GM21576 (cell line): ENCODE data around the gene GMEB2.
A peak's percentile ranks its signal among the peaks of the same experiment; 100 is the strongest.
"Not testable (repeated sequence)": the region's sequence is repeated elsewhere in the genome, so short reads cannot be mapped to it uniquely, and the experiment has no call there.

ENCODE experiments used
- ATAC-seq: cut with Tn5 transposase; IDR thresholded peaks from one replicate; pipeline ENCODE4 v1.9.1; 2021; ENCODE audit warnings: mild to moderate bottlenecking, moderate library complexity; ENCODE audit not compliant: unreplicated experiment

Gene GMEB2

GRCh38 chr20:63561624-63562396, 65.1 kb downstream of the GMEB2 start:
- no peak for ATAC-seq

- no peak for ATAC-seq
Observed at GRCh38 chr20:63560856-63561609, 65.9 kb downstream of the GMEB2 start.

DNA sequence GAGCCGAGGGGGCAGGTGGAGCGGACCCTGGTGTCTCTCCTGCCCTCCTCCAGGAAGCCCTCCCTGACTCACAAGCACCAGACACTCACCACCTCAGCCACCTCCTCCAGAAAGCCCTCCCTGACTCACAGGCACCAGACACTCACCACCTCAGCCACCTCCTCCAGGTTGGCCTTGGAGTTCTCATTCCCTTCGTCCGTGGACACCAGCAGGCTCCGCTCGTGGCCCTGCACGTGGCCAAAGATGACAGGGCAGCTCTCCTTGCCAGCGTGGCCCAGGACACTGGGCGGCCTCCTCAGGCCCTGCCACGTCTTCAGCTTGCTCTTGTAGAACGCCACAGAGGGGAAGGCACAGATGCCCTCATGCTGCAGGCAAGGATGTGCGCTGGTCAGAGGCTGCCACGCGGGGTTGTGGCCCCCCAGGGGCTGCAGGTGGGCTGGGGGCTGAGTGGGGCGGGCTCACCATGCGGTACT, 66.5 kb downstream of the GMEB2 start:
- ATAC-seq, result no peak

- not testable (repeated sequence) for ATAC-seq
Observed at GRCh38 chr20:63559485-63560332, 67.2 kb downstream of the GMEB2 start.

- ATAC-seq, result no peak
Observed at GRCh38 chr20:63558804-63559484, 68.0 kb downstream of the GMEB2 start.

DNA sequence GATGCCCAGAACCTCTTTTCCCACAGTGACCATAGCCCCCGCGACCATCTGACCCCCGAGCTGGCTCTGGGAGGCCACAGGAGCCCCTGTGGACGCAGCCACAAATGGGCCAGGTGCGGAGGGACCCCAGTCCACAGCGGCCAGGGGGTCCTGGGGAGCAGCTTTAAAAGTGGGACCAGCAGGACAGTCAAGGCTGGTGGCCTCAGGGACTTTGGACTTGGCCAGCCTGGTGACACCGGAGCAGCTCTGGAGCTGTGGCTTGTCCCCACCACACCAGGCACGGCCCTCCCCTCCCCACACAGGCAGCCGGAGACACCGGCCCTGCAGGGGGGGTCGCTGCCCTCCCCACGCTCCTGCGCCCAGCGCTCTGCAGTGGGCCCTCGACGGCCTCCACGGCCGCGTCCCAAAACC, 69.4 kb downstream of the GMEB2 start:
- no peak for ATAC-seq

DNA sequence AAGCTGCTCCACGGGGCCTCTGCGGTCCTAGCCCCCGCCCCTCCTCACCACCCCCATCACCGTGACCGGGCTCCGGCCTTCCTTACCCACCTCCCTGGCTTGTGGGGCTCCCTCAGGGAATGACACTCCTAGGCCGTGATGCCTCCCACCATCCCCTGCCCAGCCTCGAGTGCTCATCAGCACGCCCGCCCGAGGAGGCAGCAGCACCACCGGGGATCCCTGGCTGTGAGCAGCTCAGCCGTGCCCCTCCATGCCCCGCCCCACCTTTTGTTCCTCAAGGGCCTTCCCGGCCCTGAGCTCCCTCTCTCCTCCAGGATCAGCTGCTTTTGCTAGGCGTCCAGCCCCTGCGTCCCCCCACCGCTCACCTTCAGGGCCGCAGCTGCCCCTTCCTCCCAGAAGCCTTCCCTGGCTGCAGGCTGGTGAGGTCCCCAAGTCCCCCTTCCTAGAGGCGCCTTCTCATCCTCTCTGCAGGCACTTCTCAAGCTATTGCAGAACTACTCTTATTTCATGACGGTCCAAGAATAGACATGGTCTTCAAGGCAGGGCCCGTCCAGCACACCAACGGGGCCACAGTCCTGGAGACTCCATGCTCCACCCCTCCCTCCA, 69.9 kb downstream of the GMEB2 start:
- ATAC-seq, result no peak

- ATAC-seq, result no peak
Observed at GRCh38 chr20:63555661-63556381, 71.1 kb downstream of the GMEB2 start.

- ATAC-seq, result no peak
Observed at GRCh38 chr20:63554361-63555278, 72.3 kb downstream of the GMEB2 start.

DNA sequence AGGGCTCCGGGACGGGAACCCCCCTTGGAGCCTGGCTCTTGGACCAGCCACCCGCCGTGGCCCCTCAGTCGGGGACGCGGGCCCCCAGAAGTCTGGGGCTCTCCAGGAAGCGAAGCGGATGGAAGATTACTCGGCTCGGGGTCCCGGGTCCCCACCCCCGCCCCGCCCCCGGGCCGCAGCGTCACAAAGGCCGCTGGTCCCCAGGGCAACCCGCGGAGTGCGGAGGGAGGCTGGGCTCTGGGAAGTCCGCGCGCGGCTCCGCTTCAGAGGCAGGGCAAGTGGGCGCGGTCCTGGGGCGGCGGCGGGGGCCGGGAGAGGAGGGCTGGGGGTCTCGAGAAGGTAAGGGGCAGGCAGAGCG, 73.0 kb downstream of the GMEB2 start, which contains the start of gene FNDC11:
Gene FNDC11, plus strand, starts transcription at position 227 of the 358 bp plus-strand sequence. CDS start 1,505 bp downstream, outside the sequence.
- ATAC-seq, result peak; percentile 28

DNA sequence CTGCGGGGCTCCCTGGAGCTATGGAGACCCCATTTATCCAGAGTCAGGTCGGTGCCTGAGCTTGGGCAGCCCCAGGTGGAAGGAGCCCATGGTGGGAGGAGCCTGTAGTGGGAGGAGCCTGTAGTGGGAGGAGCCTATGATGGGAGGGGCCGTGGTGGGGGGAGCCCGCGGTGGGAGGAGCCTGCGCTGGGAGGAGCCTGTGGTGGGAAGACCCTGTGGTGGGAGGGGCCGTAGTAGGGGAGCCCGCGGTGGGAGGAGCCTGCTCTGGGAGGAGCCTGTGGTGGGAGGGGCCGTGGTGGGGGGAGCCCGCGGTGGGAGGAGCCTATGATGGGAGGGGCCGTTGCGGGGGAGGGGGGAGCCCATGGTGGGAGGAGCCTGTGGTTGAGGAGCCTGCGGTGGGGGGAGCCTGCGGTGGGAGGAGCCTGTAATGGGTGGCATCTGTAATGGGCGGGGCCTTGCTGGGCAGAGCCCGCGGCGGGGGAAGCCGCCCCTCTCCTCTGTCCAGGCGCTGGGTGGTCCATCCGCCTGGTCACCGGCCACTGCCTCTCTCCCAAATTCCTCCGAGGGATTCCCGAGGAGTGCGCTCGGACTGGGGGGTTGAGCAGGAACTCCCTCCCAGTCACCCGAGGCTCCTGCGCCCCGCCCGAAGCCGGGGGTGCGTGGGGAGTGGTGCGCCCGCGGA, 73.5 kb downstream of the GMEB2 start:
- ATAC-seq, result peak; percentile 33

GRCh38 chr20:63552481-63553249, 74.2 kb downstream of the GMEB2 start:
- peak; percentile 43 for ATAC-seq

- no peak for ATAC-seq
Observed at GRCh38 chr20:63551068-63551467, 75.8 kb downstream of the GMEB2 start.

GRCh38 chr20:63549679-63550282, 77.1 kb downstream of the GMEB2 start:
- no peak for ATAC-seq

DNA sequence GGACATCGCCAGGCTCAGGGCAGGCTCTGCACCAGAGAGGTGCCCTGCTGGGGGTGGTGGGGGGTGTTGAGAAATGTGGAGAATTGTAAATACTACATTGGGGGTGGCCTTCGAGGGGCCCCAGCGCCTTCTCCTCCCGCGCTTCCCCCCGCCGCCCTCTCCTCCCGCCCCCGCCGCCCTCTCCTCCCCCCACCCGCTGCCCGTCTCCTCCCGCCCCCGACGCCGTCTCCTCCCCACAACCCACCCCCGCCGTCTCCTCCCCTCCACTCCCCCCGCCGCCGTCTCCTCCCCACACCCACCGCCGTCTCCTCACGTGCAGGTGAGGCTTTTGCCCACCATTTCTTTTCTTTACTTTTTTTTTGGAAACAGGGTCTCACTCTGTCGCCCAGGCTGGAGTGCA, 77.9 kb downstream of the GMEB2 start:
- ATAC-seq, result no peak

- ATAC-seq, result no peak
Observed at GRCh38 chr20:63548542-63548941, 78.4 kb downstream of the GMEB2 start.
